Activated CD4-positive, alpha-beta T cell treated with anti-CD3 and anti-CD28 coated beads, Interleukin-2, amount 10 ng/mL, durations not matched to agents 7 days and 5 days (primary cell): ENCODE measurements around the gene STAB2. TPM values are rescaled to one million over a fixed set of nuclear protein-coding genes. Genes with fewer than 3 reads are reported as not detected.

Experiments
- CTCF ChIA-PET: fragments of 350-600 bp; sonication (Branson Sonifier 250); formaldehyde crosslinking; loops from one replicate; lab custom pipeline; 2021; ENCODE audit warnings: antibody characterized with exemption; lab: Charles Lee
- POLR2A ChIA-PET: fragments of 350-600 bp; sonication (Branson Sonifier 250); formaldehyde crosslinking; loops from one replicate; lab custom pipeline; 2021; ENCODE audit warnings: antibody characterized with exemption; lab: Charles Lee
- DNase-seq: peaks from one replicate; pipeline ENCODE4 v3.0.0-alpha.2; 2020
- H3K27ac Mint-ChIP-seq: one replicate; pipeline ENCODE4 v1.8.0; 2021; ENCODE audit warnings: mild to moderate bottlenecking, moderate library complexity, mixed read lengths
- H3K27me3 Mint-ChIP-seq: one replicate; pipeline ENCODE4 v1.8.0; 2021; ENCODE audit warnings: mixed read lengths
- H3K36me3 Mint-ChIP-seq: one replicate; pipeline ENCODE4 v1.8.0; 2021; ENCODE audit warnings: low read depth, mixed read lengths
- H3K4me1 Mint-ChIP-seq: one replicate; pipeline ENCODE4 v1.8.0; 2021; ENCODE audit warnings: mixed read lengths
- H3K4me3 Mint-ChIP-seq: one replicate; pipeline ENCODE4 v1.8.0; 2021; ENCODE audit warnings: mild to moderate bottlenecking, moderate library complexity, mixed read lengths
- H3K9me3 Mint-ChIP-seq: one replicate; pipeline ENCODE4 v1.8.0; 2021; ENCODE audit warnings: mixed read lengths
- total RNA-seq, 2 experiments: library from RNA; stranded (reverse); gene quantifications; one replicate each; pipeline ENCODE4 v1.2.3, GENCODE V29; 2021

The STAB2 gene
- total RNA-seq, 2 experiments from 2014 or later = not detected

GRCh38 chr12:103793046-103793445 is 206.0 kb downstream of the STAB2 start:
- H3K9me3 Mint-ChIP-seq = no peaks in the 10 kb centered on the region
- CTCF ChIA-PET = interaction anchor here (1.0 to 1.1 kb wide), 2 partner anchors 11 to 12 kb away, joined by 3 to 5 read pairs; no protein-coding TSS in a partner anchor
- H3K27ac Mint-ChIP-seq = no peak overlapping the region
- POLR2A ChIA-PET = no interaction called here
- no peak overlapping the region for H3K4me3 Mint-ChIP-seq
- DNase-seq = no peak
- no peaks in the 10 kb centered on the region for H3K27me3 Mint-ChIP-seq
- peaks cover 2% of the 10 kb centered on the region for H3K36me3 Mint-ChIP-seq
- peaks cover 6% of the 10 kb centered on the region for H3K4me1 Mint-ChIP-seq

- POLR2A ChIA-PET = no interaction called here
- Mint-ChIP-seq H3K4me3 (no peak overlapping the region), H3K27ac (no peak overlapping the region), H3K36me3 (peaks cover 2% of the 10 kb centered on the region), H3K4me1 (peaks cover 6% of the 10 kb centered on the region), H3K27me3 (no peaks in the 10 kb centered on the region), H3K9me3 (no peaks in the 10 kb centered on the region)
- DNase-seq = no peak
- CTCF ChIA-PET = interaction anchor here (1.0 to 1.1 kb wide), 2 partner anchors 11 to 12 kb away, joined by 3 to 5 read pairs; no protein-coding TSS in a partner anchor
Observed at GRCh38 chr12:103793512-103794045, 206.5 kb downstream of the STAB2 start.

GRCh38 chr12:103794309-103795213 is 207.5 kb downstream of the STAB2 start:
- DNase-seq = no peak
- no peak overlapping the region for H3K4me3 Mint-ChIP-seq
- no peaks in the 10 kb centered on the region for H3K9me3 Mint-ChIP-seq
- peaks cover 6% of the 10 kb centered on the region for H3K4me1 Mint-ChIP-seq
- ChIA-PET POLR2A (no interaction called here), CTCF (interaction anchor here (0.6 kb wide), 1 partner anchor 11 kb away, joined by 3 read pairs; no protein-coding TSS in a partner anchor)
- no peak overlapping the region for H3K27ac Mint-ChIP-seq
- H3K36me3 Mint-ChIP-seq = peaks cover 2% of the 10 kb centered on the region
- no peaks in the 10 kb centered on the region for H3K27me3 Mint-ChIP-seq

GRCh38 chr12:103798586-103798985 is 211.5 kb downstream of the STAB2 start:
- Mint-ChIP-seq H3K27me3 (no peaks in the 10 kb centered on the region), H3K27ac (no peak overlapping the region), H3K4me1 (peaks cover 8% of the 10 kb centered on the region), H3K36me3 (peaks cover 3% of the 10 kb centered on the region), H3K9me3 (no peaks in the 10 kb centered on the region), H3K4me3 (no peak overlapping the region)
- no peak for DNase-seq
- CTCF ChIA-PET = interaction anchor here (0.6 kb wide), 1 partner anchor 1709 kb away, joined by 4 read pairs; no protein-coding TSS in a partner anchor
- POLR2A ChIA-PET = no interaction called here

- peaks cover 3% of the 10 kb centered on the region for H3K36me3 Mint-ChIP-seq
- no peaks in the 10 kb centered on the region for H3K9me3 Mint-ChIP-seq
- H3K27ac Mint-ChIP-seq = no peak overlapping the region
- ChIA-PET POLR2A (no interaction called here), CTCF (no interaction called here)
- no peak overlapping the region for H3K4me3 Mint-ChIP-seq
- DNase-seq = no peak
- H3K27me3 Mint-ChIP-seq = no peaks in the 10 kb centered on the region
- H3K4me1 Mint-ChIP-seq = peaks cover 6% of the 10 kb centered on the region
Observed at GRCh38 chr12:103799504-103799856, 212.4 kb downstream of the STAB2 start.

GRCh38 chr12:103799857-103800771 is 213.0 kb downstream of the STAB2 start:
- peaks cover 3% of the 10 kb centered on the region for H3K4me1 Mint-ChIP-seq
- no peak for DNase-seq
- H3K27ac Mint-ChIP-seq = no peak overlapping the region
- H3K27me3 Mint-ChIP-seq = no peaks in the 10 kb centered on the region
- H3K36me3 Mint-ChIP-seq = peaks cover 3% of the 10 kb centered on the region
- H3K9me3 Mint-ChIP-seq = no peaks in the 10 kb centered on the region
- ChIA-PET CTCF (interaction anchor here (0.8 kb wide), 1 partner anchor 8 kb away, joined by 4 read pairs; no protein-coding TSS in a partner anchor), POLR2A (no interaction called here)
- no peak overlapping the region for H3K4me3 Mint-ChIP-seq

GRCh38 chr12:103801709-103802585 is 214.9 kb downstream of the STAB2 start:
- CTCF ChIA-PET = no interaction called here
- H3K4me1 Mint-ChIP-seq = peaks cover 3% of the 10 kb centered on the region
- no peak overlapping the region for H3K4me3 Mint-ChIP-seq
- H3K27ac Mint-ChIP-seq = no peak overlapping the region
- POLR2A ChIA-PET = no interaction called here
- no peaks in the 10 kb centered on the region for H3K9me3 Mint-ChIP-seq
- no peak for DNase-seq
- peaks cover 3% of the 10 kb centered on the region for H3K36me3 Mint-ChIP-seq
- H3K27me3 Mint-ChIP-seq = no peaks in the 10 kb centered on the region

GRCh38 chr12:103802586-103802886 is 215.5 kb downstream of the STAB2 start:
- Mint-ChIP-seq H3K36me3 (peaks cover 3% of the 10 kb centered on the region), H3K4me1 (peaks cover 3% of the 10 kb centered on the region), H3K27ac (no peak overlapping the region), H3K4me3 (no peak overlapping the region), H3K9me3 (no peaks in the 10 kb centered on the region), H3K27me3 (no peaks in the 10 kb centered on the region)
- POLR2A ChIA-PET = no interaction called here
- no peak for DNase-seq
- CTCF ChIA-PET = no interaction called here

GRCh38 chr12:103803847-103804246 is 216.8 kb downstream of the STAB2 start:
- ChIA-PET CTCF (no interaction called here), POLR2A (no interaction called here)
- no peaks in the 10 kb centered on the region for H3K27me3 Mint-ChIP-seq
- no peak for DNase-seq
- H3K4me1 Mint-ChIP-seq = peaks cover 3% of the 10 kb centered on the region
- H3K4me3 Mint-ChIP-seq = no peak overlapping the region
- peaks cover 3% of the 10 kb centered on the region for H3K36me3 Mint-ChIP-seq
- no peaks in the 10 kb centered on the region for H3K9me3 Mint-ChIP-seq
- peak overlapping the region; percentile 11 for H3K27ac Mint-ChIP-seq

- H3K4me3 Mint-ChIP-seq = no peak overlapping the region
- peaks cover 2% of the 10 kb centered on the region for H3K36me3 Mint-ChIP-seq
- H3K27me3 Mint-ChIP-seq = no peaks in the 10 kb centered on the region
- H3K27ac Mint-ChIP-seq = no peak overlapping the region
- no peaks in the 10 kb centered on the region for H3K4me1 Mint-ChIP-seq
- no peak for DNase-seq
- H3K9me3 Mint-ChIP-seq = no peaks in the 10 kb centered on the region
- ChIA-PET POLR2A (no interaction called here), CTCF (interaction anchor here (0.7 to 1.3 kb wide), 2 partner anchors 11 to 13 kb away, joined by 3 to 5 read pairs; no protein-coding TSS in a partner anchor)
Observed at GRCh38 chr12:103805655-103806360, 218.7 kb downstream of the STAB2 start.

GRCh38 chr12:103806803-103807202 is 219.7 kb downstream of the STAB2 start:
- Mint-ChIP-seq H3K27ac (no peak overlapping the region), H3K4me1 (no peaks in the 10 kb centered on the region), H3K4me3 (no peak overlapping the region), H3K36me3 (peaks cover 2% of the 10 kb centered on the region), H3K27me3 (no peaks in the 10 kb centered on the region), H3K9me3 (no peaks in the 10 kb centered on the region)
- ChIA-PET POLR2A (no interaction called here), CTCF (interaction anchor here (0.6 kb wide), 1 partner anchor 921 kb away, joined by 3 read pairs; no protein-coding TSS in a partner anchor)
- no peak for DNase-seq
